ENCODE data around the gene SLC37A1.
"Not testable (repeated sequence)": the region's sequence is repeated elsewhere in the genome, so short reads cannot be mapped to it uniquely, and the experiment has no call there.

Gene SLC37A1

DNA sequence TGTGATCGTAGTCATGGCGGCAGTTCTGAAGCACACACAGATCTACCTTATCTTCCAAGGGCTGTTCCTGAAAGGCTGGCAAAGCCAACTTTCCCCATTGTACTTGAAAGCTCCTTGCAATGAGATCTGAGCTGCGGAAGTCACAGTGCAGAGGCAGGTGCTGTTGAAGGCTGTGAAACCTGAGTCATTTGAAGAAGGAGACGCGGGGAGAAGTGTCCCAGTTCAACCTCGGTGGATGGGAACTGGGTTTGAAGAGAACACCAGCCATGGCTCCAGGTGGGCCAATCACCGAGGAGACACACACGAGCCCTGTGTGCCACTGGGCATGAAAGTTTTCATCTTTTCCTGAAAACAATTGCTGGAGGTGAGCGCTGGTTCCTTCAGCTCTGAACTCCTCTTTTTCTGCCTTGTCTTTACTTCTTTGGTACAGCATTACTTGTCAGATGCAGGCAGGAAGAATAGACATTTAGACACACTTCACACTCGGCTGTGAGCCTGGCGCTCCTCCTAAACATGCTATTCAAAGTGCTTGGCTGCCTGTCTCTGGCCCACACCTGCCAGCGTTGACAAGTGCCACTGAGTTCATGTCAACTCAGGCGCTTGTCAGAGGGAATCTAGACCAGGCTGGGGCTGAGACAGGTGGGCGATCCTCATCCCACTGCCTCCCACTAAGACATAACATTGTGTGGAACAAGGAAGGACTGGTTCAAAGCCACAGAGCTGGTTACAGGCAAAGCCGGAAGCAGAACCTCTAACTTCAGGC, 114.1 kb downstream of the SLC37A1 start:
- H3K9me2 ChIP-seq (replicated peaks; ENCODE audit: insufficient read depth, low read length): no peaks in the 10 kb centered on the region
- no peak for TF ChIP-seq EZH2phosphoT487 (conservative IDR thresholded peaks at IDR 0.05; ENCODE audit: low read length)
- TF ChIP-seq, protein P1, sequence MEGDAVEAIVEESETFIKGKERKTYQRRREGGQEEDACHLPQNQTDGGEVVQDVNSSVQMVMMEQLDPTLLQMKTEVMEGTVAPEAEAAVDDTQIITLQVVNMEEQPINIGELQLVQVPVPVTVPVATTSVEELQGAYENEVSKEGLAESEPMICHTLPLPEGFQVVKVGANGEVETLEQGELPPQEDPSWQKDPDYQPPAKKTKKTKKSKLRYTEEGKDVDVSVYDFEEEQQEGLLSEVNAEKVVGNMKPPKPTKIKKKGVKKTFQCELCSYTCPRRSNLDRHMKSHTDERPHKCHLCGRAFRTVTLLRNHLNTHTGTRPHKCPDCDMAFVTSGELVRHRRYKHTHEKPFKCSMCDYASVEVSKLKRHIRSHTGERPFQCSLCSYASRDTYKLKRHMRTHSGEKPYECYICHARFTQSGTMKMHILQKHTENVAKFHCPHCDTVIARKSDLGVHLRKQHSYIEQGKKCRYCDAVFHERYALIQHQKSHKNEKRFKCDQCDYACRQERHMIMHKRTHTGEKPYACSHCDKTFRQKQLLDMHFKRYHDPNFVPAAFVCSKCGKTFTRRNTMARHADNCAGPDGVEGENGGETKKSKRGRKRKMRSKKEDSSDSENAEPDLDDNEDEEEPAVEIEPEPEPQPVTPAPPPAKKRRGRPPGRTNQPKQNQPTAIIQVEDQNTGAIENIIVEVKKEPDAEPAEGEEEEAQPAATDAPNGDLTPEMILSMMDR (IDR thresholded peaks at IDR 0.05; ENCODE audit: insufficient read depth, low read length, poor library complexity, severe bottlenecking): no peak
- H4K20me1 ChIP-seq (ENCODE audit: low read depth, low read length): no peaks in the 10 kb centered on the region
- H3K4me2 ChIP-seq (ENCODE audit: low read depth, low read length, poor library complexity, severe bottlenecking): no peak overlapping the region
- H3K9ac ChIP-seq (ENCODE audit: low read length): no peak overlapping the region
- no peaks in the 10 kb centered on the region for H3K27me3 ChIP-seq (ENCODE audit: low read length)
- no peaks in the 10 kb centered on the region for H3K79me2 ChIP-seq (ENCODE audit: insufficient read depth, low read length)
- no peaks in the 10 kb centered on the region for H3F3A ChIP-seq (ENCODE audit: insufficient read depth)
- no peak overlapping the region for H3K4me3 ChIP-seq (ENCODE audit: insufficient read depth, low read length, poor library complexity, severe bottlenecking)
- H3K9me3 ChIP-seq (ENCODE audit: insufficient read depth, low read length): no peaks in the 10 kb centered on the region
- H3K36me3 ChIP-seq (ENCODE audit: low read length): no peaks in the 10 kb centered on the region
- no peak overlapping the region for H2AFZ ChIP-seq (ENCODE audit: low read depth, low read length, severe bottlenecking)
- no peak overlapping the region for H3K27ac ChIP-seq (ENCODE audit: low read depth, low read length)

DNA sequence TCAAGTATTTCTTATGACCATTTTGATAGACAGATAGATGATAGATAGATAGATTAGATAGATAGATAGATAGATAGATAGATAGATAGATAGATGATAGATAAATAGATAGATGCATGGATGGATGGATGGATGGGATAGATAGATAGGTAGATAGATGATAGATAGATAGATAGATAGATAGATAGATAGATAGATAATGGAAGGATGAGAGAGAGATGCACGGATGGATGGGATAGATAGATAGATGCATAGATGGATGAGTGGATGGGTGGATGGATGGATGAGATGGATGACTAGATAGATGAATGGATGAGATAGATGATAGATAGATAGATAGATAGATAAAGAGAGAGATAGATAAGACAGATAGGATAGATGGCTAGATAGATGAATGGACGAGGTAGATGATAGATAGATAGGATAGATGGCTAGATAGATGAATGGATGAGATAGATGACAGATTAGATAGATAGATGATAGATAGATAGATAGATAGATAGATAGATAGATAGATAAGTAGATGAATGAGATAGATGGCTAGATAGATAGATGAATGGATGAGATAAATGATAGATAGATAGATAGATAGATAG, 114.9 kb downstream of the SLC37A1 start:
- H4K20me1 ChIP-seq (ENCODE audit: low read depth, low read length); H3K27me3 ChIP-seq (ENCODE audit: low read length); H3K9ac ChIP-seq (ENCODE audit: low read length); H3K4me3 ChIP-seq (ENCODE audit: insufficient read depth, low read length, poor library complexity, severe bottlenecking); H3K79me2 ChIP-seq (ENCODE audit: insufficient read depth, low read length); H3K9me3 ChIP-seq (ENCODE audit: insufficient read depth, low read length); H3K4me2 ChIP-seq (ENCODE audit: low read depth, low read length, poor library complexity, severe bottlenecking); H2AFZ ChIP-seq (ENCODE audit: low read depth, low read length, severe bottlenecking); H3K36me3 ChIP-seq (ENCODE audit: low read length); H3K9me2 ChIP-seq (replicated peaks; ENCODE audit: insufficient read depth, low read length); H3K27ac ChIP-seq (ENCODE audit: low read depth, low read length); H3F3A ChIP-seq (ENCODE audit: insufficient read depth): not testable (repeated sequence)

DNA sequence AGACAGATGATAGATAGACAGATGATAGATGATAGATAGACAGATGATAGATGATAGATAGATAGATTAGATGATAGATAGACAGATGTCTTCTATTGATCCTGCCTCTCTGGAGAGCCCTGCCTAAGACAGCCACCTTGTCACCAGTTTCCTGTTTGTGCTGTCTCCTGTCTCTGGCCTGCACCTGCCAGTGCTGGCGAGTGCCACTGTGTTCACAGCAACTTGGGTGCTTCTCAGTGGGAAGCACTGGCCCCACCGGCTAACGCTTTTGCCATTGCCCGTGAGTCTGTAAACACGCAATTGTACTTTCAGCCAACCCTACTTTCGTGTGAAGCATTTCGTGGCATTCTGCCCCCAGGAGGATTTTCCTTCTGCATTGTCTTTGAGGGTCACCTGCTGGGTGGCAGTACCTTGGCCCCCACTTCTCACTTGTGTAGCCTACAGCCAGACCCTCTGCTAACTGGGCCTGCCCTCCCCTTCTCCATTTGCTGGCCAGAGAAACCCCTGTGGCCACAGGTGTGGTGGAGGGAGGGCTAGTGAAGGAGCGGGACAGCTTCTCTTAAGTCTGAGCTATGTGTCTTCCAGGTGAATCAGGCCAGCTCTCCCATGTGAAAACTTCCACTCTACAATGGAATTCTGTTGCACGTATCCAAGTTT, 116.4 kb downstream of the SLC37A1 start:
- TF ChIP-seq EZH2phosphoT487 (conservative IDR thresholded peaks at IDR 0.05; ENCODE audit: low read length): no peak
- TF ChIP-seq, protein P1 (IDR thresholded peaks at IDR 0.05; ENCODE audit: insufficient read depth, low read length, poor library complexity, severe bottlenecking): no peak
- H3K27me3 ChIP-seq (ENCODE audit: low read length): no peaks in the 10 kb centered on the region
- H3F3A ChIP-seq (ENCODE audit: insufficient read depth): no peaks in the 10 kb centered on the region

DNA sequence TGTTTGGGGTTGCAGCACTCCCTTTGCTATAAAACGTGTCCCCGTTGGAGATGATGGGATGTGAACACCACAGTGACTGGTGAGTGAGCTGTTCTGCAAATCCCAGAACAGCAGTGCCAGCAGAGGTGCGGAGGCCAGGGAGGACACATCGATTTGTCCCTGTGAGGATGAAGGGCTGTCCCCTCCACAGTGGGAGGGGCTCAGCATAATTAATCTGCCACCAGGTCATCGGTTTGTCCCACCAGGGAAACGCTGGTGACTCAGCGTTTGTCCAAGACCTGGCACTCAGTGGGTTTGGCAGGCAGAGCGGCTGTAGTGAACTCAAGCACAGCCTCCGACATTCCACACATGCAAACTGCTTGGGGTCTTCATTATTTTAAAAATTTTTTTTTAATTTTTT, 117.0 kb downstream of the SLC37A1 start:
- Histone ChIP-seq H3K4me2 (ENCODE audit: low read depth, low read length, poor library complexity, severe bottlenecking) (no peak overlapping the region), H3K79me2 (ENCODE audit: insufficient read depth, low read length) (no peaks in the 10 kb centered on the region), H3K4me3 (ENCODE audit: insufficient read depth, low read length, poor library complexity, severe bottlenecking) (no peak overlapping the region), H3K9ac (ENCODE audit: low read length) (no peak overlapping the region), H3K36me3 (ENCODE audit: low read length) (no peaks in the 10 kb centered on the region), H3K9me3 (ENCODE audit: insufficient read depth, low read length) (no peaks in the 10 kb centered on the region), H3K27me3 (ENCODE audit: low read length) (no peaks in the 10 kb centered on the region), H3K9me2 (replicated peaks; ENCODE audit: insufficient read depth, low read length) (no peaks in the 10 kb centered on the region), H3K27ac (ENCODE audit: low read depth, low read length) (no peak overlapping the region), H2AFZ (ENCODE audit: low read depth, low read length, severe bottlenecking) (no peak overlapping the region), H4K20me1 (ENCODE audit: low read depth, low read length) (0 out of 2 replicates have a peak, but pooled peaks cover under 1% of the 10 kb centered on the region), H3F3A (ENCODE audit: insufficient read depth) (no peaks in the 10 kb centered on the region)
- no peak for TF ChIP-seq EZH2phosphoT487 (conservative IDR thresholded peaks at IDR 0.05; ENCODE audit: low read length)
- TF ChIP-seq, protein P1 (IDR thresholded peaks at IDR 0.05; ENCODE audit: insufficient read depth, low read length, poor library complexity, severe bottlenecking): no peak

More for the DNA sequence above, 116.4 kb downstream of the SLC37A1 start:
- Histone ChIP-seq H3K4me2 (ENCODE audit: low read depth, low read length, poor library complexity, severe bottlenecking) (no peak overlapping the region), H3K36me3 (ENCODE audit: low read length) (no peaks in the 10 kb centered on the region), H3K9me2 (replicated peaks; ENCODE audit: insufficient read depth, low read length) (no peaks in the 10 kb centered on the region), H4K20me1 (ENCODE audit: low read depth, low read length) (no peaks in the 10 kb centered on the region), H3K9ac (ENCODE audit: low read length) (no peak overlapping the region), H3K9me3 (ENCODE audit: insufficient read depth, low read length) (no peaks in the 10 kb centered on the region), H3K4me3 (ENCODE audit: insufficient read depth, low read length, poor library complexity, severe bottlenecking) (no peak overlapping the region), H3K79me2 (ENCODE audit: insufficient read depth, low read length) (no peaks in the 10 kb centered on the region), H3K27ac (ENCODE audit: low read depth, low read length) (no peak overlapping the region), H2AFZ (ENCODE audit: low read depth, low read length, severe bottlenecking) (no peak overlapping the region)
